ENCODE measurements around the gene SYNM.

Gene SYNM

DNA sequence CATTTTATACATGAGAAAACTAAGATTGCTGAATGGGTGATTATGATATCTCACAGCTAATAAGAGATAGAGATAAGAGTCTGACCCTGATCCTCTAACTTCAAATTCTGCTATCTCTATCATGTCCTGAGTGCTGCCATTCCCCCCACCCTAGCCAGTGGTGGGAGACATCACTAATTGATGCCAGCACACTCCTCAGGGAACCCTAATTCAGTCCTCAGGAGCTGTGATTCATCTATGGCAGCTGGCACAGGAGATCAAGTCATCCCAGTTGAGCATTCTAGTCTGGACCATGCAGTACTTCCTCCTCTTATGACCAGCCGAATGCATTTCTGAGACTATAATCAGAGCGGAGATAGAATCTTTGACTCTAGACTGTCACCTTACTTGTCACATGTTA is 71.9 kb downstream of the SYNM start:
- no peaks in the 10 kb centered on the region for H3K4me1 Mint-ChIP-seq
- ATAC-seq (ENCODE audit: low read depth) = no peak
- no peaks in the 10 kb centered on the region for H3K36me3 Mint-ChIP-seq
- H3K27me3 Mint-ChIP-seq = peaks cover 1% of the 10 kb centered on the region
- no peak for DNase-seq (ENCODE audit: low spot score in 2 of 2)
- H3K9me3 Mint-ChIP-seq = no peaks in the 10 kb centered on the region
- no peak overlapping the region for H3K4me3 Mint-ChIP-seq
- H3K27ac Mint-ChIP-seq = no peak overlapping the region

- DNase-seq (ENCODE audit: low spot score in 2 of 2) (no peak), ATAC-seq (ENCODE audit: low read depth) (no peak)
- H3K4me3 Mint-ChIP-seq = no peak overlapping the region
- H3K9me3 Mint-ChIP-seq = no peaks in the 10 kb centered on the region
- H3K36me3 Mint-ChIP-seq = no peaks in the 10 kb centered on the region
- H3K27ac Mint-ChIP-seq = no peak overlapping the region
- H3K27me3 Mint-ChIP-seq = peaks cover 1% of the 10 kb centered on the region
- H3K4me1 Mint-ChIP-seq = no peaks in the 10 kb centered on the region
These were observed 72.8 kb downstream of the SYNM start for GRCh38 chr15:99177679-99178078.

DNA sequence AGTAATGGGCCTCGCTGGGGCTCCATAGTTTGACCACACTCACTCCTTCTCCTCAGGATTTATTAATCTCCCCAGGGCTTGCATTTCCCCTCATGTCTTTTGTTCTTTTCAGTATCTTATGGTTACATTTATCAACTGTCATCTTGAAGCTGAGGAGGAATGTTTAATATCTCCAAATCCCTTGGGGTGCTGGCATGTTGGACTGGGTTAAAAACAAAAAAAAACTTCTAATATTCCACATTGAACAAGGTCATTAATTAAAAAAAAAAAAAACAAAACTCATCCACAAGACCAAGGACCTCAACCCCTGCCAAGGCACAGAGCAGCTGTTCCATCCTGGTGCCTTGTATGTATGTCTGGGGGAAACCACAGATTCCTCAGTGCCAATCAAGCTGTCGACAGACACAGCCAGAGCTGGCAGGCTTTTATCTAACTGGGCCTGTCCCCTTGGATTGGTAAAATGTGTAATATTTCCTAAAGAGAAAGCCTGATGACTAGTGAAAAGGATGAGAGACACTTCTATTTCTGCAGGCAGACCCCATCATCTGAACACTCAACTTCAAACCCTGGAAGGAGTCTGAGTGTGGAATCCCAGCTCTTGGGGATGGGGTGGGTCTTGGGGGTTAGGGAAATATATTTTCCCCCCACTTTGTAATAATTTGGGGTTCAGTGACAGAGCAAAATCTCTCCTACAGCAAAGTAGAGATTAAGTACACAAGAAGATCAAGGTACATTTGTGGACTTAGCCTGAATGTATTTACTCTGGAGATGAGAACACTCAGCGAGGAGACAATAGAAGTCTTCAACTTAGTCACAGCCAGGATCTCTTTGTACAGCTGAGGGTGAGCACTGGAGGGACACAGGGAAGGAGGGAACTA is 75.4 kb downstream of the SYNM start:
- ATAC-seq (ENCODE audit: low read depth) = no peak
- Mint-ChIP-seq H3K9me3 (no peaks in the 10 kb centered on the region), H3K36me3 (no peaks in the 10 kb centered on the region), H3K27ac (no peak overlapping the region), H3K4me3 (no peak overlapping the region), H3K4me1 (no peaks in the 10 kb centered on the region), H3K27me3 (peaks cover 1% of the 10 kb centered on the region)
- DNase-seq (ENCODE audit: low spot score in 2 of 2) = no peak

DNA sequence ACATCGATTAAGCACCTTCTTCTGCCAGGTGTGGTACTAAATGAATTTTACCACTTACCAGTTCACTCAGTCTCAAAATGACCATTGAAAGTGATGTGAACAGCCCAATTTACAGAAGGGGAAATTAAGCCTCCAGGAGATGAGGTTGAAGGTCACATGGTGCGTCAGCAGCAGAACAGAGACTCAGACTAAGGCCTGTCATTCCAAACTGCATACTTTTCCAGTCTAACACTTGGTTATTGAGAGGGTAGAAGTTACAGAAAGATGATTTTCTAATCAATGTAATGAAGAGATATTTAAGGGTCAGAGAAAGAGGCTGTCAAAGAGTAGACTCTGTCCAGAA is 76.1 kb downstream of the SYNM start:
- H3K4me3 Mint-ChIP-seq = no peak overlapping the region
- ATAC-seq (ENCODE audit: low read depth) (no peak), DNase-seq (ENCODE audit: low spot score in 2 of 2) (no peak)
- H3K36me3 Mint-ChIP-seq = no peaks in the 10 kb centered on the region
- peaks cover 1% of the 10 kb centered on the region for H3K27me3 Mint-ChIP-seq
- no peak overlapping the region for H3K27ac Mint-ChIP-seq
- no peaks in the 10 kb centered on the region for H3K9me3 Mint-ChIP-seq
- no peaks in the 10 kb centered on the region for H3K4me1 Mint-ChIP-seq

DNA sequence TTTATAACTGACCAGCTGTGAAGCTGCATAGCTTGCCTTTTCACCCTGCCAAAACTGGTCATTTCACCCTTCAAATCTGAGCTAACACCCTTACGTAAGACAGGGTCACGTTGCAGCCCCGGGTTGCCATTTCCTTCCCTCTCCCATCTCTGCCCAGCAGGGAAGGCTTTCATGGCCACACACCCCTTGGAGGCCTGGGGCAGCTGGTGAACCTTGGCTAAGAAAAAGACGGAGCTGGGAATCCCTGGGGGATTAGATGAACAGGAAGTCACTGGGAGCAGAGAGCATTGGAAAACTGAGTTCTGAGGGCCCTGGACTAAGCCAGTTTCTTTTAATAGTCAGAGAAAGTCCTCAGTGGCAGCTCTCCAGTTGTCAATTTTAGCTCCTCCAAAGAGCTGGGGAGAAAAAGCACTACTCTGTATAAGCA is 76.7 kb downstream of the SYNM start:
- Mint-ChIP-seq H3K4me1 (no peaks in the 10 kb centered on the region), H3K36me3 (no peaks in the 10 kb centered on the region), H3K27ac (no peak overlapping the region), H3K27me3 (peaks cover 1% of the 10 kb centered on the region), H3K4me3 (no peak overlapping the region), H3K9me3 (no peaks in the 10 kb centered on the region)
- DNase-seq (ENCODE audit: low spot score in 2 of 2) = no peak
- no peak for ATAC-seq (ENCODE audit: low read depth)

DNA sequence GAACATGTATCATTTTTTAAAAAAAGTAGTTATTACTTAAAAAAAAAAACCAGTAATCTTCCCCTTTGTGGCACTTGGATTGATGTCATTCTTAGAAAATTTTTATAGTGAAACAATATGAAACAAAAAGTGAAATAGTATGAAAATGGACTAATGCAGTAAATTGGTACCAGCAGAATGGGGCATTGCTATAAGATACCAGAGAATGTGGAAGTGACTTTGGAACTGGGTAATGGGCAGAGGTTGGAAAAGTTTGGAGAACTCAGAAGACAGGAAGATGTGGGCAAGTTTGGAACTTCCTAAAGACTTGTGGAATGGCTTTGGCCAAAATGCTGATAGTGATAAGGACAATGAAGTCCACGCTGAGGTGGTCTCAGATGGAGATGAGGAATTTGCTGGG is 77.9 kb downstream of the SYNM start:
- no peak for DNase-seq (ENCODE audit: low spot score in 2 of 2)
- H3K4me1 Mint-ChIP-seq = no peaks in the 10 kb centered on the region
- peaks cover 1% of the 10 kb centered on the region for H3K27me3 Mint-ChIP-seq
- H3K36me3 Mint-ChIP-seq = no peaks in the 10 kb centered on the region
- H3K9me3 Mint-ChIP-seq = no peaks in the 10 kb centered on the region
- no peak overlapping the region for H3K27ac Mint-ChIP-seq
- H3K4me3 Mint-ChIP-seq = no peak overlapping the region
- ATAC-seq (ENCODE audit: low read depth) = no peak

Data from memory B cell (primary cell).